ENCODE results near the gene TUNAR.

- TF ChIP-seq CTCF (IDR thresholded peaks at IDR 0.05 in 4 of 5, conservative IDR thresholded peaks at IDR 0.05 in 1 of 5) (no peak), POLR2A (IDR thresholded peaks at IDR 0.05) (no peak)
Observed at GRCh38 chr14:95886366-95887056, 9.9 kb downstream of the TUNAR start.

Data from gastrocnemius medialis (tissue), 4 donors.